ENCODE data around the gene RNU6-9.

GRCh38 chr19:873084-873483 is 20.2 kb upstream of the RNU6-9 start:
- no peak for TF ChIP-seq EZH2 (IDR thresholded peaks at IDR 0.05; ENCODE audit: borderline replicate concordance, insufficient read depth, low read depth, low read length, poor library complexity, severe bottlenecking)
- no peak for TF ChIP-seq CTCF (IDR thresholded peaks at IDR 0.05)

Data from B cell (primary cell).